Measurements from ENCODE around the gene JMJD7. TPM values are rescaled to one million over a fixed set of nuclear protein-coding genes. Genes with fewer than 3 reads are reported as not detected.

Gene JMJD7
- total RNA-seq, 1 experiment from 2014 or later = 16.2 TPM

- no peak for DNase-seq (ENCODE audit: low spot score)
Measured at GRCh38 chr15:41799488-41799805, 28.4 kb upstream of the JMJD7 start.

GRCh38 chr15:41801185-41801584 lies 26.7 kb upstream of the JMJD7 start:
- no peak for DNase-seq (ENCODE audit: low spot score)

GRCh38 chr15:41801850-41802455 lies 25.9 kb upstream of the JMJD7 start:
- DNase-seq (ENCODE audit: low spot score) = no peak

- DNase-seq (ENCODE audit: low spot score) = no peak
Measured at GRCh38 chr15:41804361-41804760, 23.5 kb upstream of the JMJD7 start.

- no peak for DNase-seq (ENCODE audit: low spot score)
Measured at GRCh38 chr15:41804916-41805666, 22.8 kb upstream of the JMJD7 start.

GRCh38 chr15:41805711-41806110 lies 22.2 kb upstream of the JMJD7 start:
- no peak for DNase-seq (ENCODE audit: low spot score)

- DNase-seq (ENCODE audit: low spot score) = peak; percentile 50
Measured at GRCh38 chr15:41806291-41807181, 21.4 kb upstream of the JMJD7 start.

- DNase-seq (ENCODE audit: low spot score) = no peak
Measured at GRCh38 chr15:41809121-41809520, 18.8 kb upstream of the JMJD7 start.

- no peak for DNase-seq (ENCODE audit: low spot score)
Measured at GRCh38 chr15:41809526-41810220, 18.2 kb upstream of the JMJD7 start.

- DNase-seq (ENCODE audit: low spot score) = no peak
Measured at GRCh38 chr15:41810651-41811431, 17.1 kb upstream of the JMJD7 start.

- DNase-seq (ENCODE audit: low spot score) = peak; percentile 91
Measured at GRCh38 chr15:41811432-41812195, 16.3 kb upstream of the JMJD7 start.

- DNase-seq (ENCODE audit: low spot score) = no peak
Measured at GRCh38 chr15:41812820-41813375, 15.0 kb upstream of the JMJD7 start.

- no peak for DNase-seq (ENCODE audit: low spot score)
Measured at GRCh38 chr15:41813426-41813825, 14.5 kb upstream of the JMJD7 start.

- DNase-seq (ENCODE audit: low spot score) = no peak
Measured at GRCh38 chr15:41814534-41814933, 13.4 kb upstream of the JMJD7 start.

GRCh38 chr15:41816788-41817187 lies 11.1 kb upstream of the JMJD7 start:
- no peak for DNase-seq (ENCODE audit: low spot score)

- no peak for DNase-seq (ENCODE audit: low spot score)
Measured at GRCh38 chr15:41817327-41817726, 10.6 kb upstream of the JMJD7 start.

GRCh38 chr15:41817781-41818180 lies 10.1 kb upstream of the JMJD7 start:
- no peak for DNase-seq (ENCODE audit: low spot score)

- DNase-seq (ENCODE audit: low spot score) = no peak
Measured at GRCh38 chr15:41819455-41820050, 8.3 kb upstream of the JMJD7 start.

- no peak for DNase-seq (ENCODE audit: low spot score)
Measured at GRCh38 chr15:41820791-41821423, 7.0 kb upstream of the JMJD7 start.
